Kidney epithelial cell (primary cell): Measurements from ENCODE around the gene ALG12. TPM values are rescaled to one million over a fixed set of nuclear protein-coding genes. Genes with fewer than 3 reads are reported as not detected.
A peak's percentile ranks its signal among the peaks of the same experiment; 100 is the strongest.

Source experiments
- DNase-seq: peaks from one replicate; pipeline ENCODE4 v3.0.0-alpha.2; 2010; ENCODE audit warnings: low read depth
- H3K27me3 ChIP-seq: 2 replicates; pipeline ENCODE4 v1.6.0; 2011; ENCODE audit warnings: low read length; ENCODE audit not compliant: control insufficient read depth, insufficient read depth
- H3K36me3 ChIP-seq: 2 replicates; pipeline ENCODE4 v1.5.1; 2011; ENCODE audit warnings: low read length; ENCODE audit not compliant: control insufficient read depth, insufficient read depth
- H3K4me3 ChIP-seq: 2 replicates; pipeline ENCODE4 v1.5.1; 2011; ENCODE audit warnings: low read depth, mild to moderate bottlenecking, control low read depth, low read length
- CTCF ChIP-seq: IDR thresholded peaks from 2 replicates; pipeline ENCODE4 v1.5.1; 2011; ENCODE audit warnings: mild to moderate bottlenecking, moderate library complexity, low read length, control low read depth, inconsistent platforms; ENCODE audit not compliant: insufficient read depth, poor library complexity, severe bottlenecking
- total RNA-seq: library from RNA; depleted of rRNA; stranded (reverse); fragments of >200 nt; gene quantifications from 2 replicates; pipeline ENCODE4 v1.2.3, GENCODE V29; 2015

ALG12 gene
- total RNA-seq, 1 donor from 2014 or later, result 24.3 TPM

GRCh38 chr22:49924113-49924833 is 6.0 kb upstream of the ALG12 start:
- no peak for DNase-seq
- no peak overlapping the region for H3K4me3 ChIP-seq
- TF ChIP-seq CTCF, result no peak
- peaks cover 7% of the 10 kb centered on the region for H3K27me3 ChIP-seq
- H3K36me3 ChIP-seq, result no peaks in the 10 kb centered on the region

DNA sequence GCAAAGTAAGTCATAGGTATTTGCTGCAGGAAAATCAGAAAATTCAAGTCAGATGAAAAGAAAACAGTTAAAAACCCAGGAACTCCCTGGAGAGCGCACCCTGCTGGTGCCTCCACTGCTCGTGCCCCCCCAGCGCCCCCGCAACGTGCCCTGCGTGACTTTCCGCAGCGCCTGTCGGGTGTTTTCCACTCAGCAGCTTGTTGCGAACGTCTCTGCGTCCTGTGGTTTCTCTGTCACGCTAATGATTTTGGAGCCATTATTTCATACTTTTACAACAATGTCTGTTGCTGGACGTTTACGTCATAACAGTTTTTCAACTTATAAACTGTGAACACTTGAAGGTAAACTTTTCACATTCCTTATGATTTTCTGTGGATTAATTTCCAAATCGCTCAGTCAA is 5.2 kb upstream of the ALG12 start:
- no peaks in the 10 kb centered on the region for H3K36me3 ChIP-seq
- no peaks in the 10 kb centered on the region for H3K27me3 ChIP-seq
- H3K4me3 ChIP-seq, result no peak overlapping the region
- TF ChIP-seq CTCF, result peak; percentile 23
- no peak for DNase-seq

GRCh38 chr22:49922926-49923325 is 4.7 kb upstream of the ALG12 start:
- TF ChIP-seq CTCF, result no peak

GRCh38 chr22:49922484-49922883 is 4.2 kb upstream of the ALG12 start:
- Histone ChIP-seq H3K27me3 (no peaks in the 10 kb centered on the region), H3K36me3 (no peaks in the 10 kb centered on the region), H3K4me3 (no peak overlapping the region)
- TF ChIP-seq CTCF, result no peak
- no peak for DNase-seq

More at GRCh38 chr22:49922926-49923325, 4.7 kb upstream of the ALG12 start:
- H3K36me3 ChIP-seq, result no peaks in the 10 kb centered on the region
- H3K4me3 ChIP-seq, result no peak overlapping the region
- H3K27me3 ChIP-seq, result no peaks in the 10 kb centered on the region
- no peak for DNase-seq

GRCh38 chr22:49921508-49922278 is 3.5 kb upstream of the ALG12 start:
- H3K36me3 ChIP-seq, result no peaks in the 10 kb centered on the region
- TF ChIP-seq CTCF, result no peak
- no peak overlapping the region for H3K4me3 ChIP-seq
- no peak for DNase-seq
- no peaks in the 10 kb centered on the region for H3K27me3 ChIP-seq
